HG03159 (cell line): ENCODE measurements around the gene GVQW3.
"Not testable (repeated sequence)": the region's sequence is repeated elsewhere in the genome, so short reads cannot be mapped to it uniquely, and the experiment has no call there.

ENCODE experiments used
- ATAC-seq: cut with Tn5 transposase; IDR thresholded peaks from one replicate; pipeline ENCODE4 v1.9.1; 2021; ENCODE audit warnings: mild to moderate bottlenecking, moderate library complexity; ENCODE audit not compliant: unreplicated experiment

GVQW3 gene

GRCh38 chr11:76385903-76386302 is 4.8 kb downstream of the GVQW3 start:
- no peak for ATAC-seq

DNA sequence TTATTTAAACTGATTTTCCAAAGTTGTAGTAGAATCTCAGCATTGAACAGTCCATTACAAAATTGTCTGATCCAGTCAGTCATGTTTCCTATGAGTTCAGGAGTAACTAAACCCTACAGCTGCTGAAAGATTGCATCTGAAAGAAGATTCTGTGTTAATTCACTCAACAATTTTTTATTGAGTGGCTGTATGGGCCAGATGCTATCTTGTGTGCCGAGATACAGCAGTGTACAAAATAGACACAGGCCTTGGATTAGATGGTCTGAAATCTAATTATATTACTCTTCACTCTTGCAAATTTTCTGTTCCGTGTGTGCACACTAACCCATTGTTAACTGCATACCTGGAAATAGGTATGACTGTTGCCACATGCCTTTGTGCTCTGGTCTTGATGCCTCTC is 7.3 kb downstream of the GVQW3 start:
- ATAC-seq: no peak

GRCh38 chr11:76391021-76391420 is 9.9 kb downstream of the GVQW3 start:
- ATAC-seq: no peak

DNA sequence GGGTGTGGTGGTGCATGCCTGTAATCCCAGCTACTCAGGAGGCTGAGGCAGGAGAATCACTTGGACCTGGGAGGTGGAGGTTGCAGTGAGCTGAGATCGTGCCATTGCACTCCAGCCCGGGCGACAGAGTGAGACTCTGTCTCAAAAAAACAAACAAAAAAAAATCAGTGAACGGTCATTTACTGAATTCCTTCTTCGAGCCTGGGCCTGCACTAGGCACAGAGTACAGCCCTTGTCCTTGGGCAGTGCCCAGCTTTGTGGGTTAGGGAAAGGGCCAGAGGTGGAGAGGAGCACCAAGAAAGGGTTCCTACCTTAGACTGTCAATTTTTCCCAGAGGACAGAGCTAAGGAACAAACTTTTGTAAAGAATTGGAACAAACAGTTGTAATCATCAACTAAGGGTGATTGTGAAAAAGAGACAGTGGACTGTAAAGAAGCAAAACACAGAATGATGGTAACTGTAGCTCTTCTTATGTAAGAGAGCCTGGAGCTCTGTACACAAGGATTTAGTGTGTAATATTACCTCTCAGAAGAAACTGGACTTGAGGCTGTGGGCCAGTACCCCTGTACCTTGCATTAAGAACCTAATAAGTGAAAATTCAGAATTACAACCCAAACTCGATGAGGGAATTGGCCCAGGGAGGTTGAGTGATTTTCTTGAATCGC is 10.8 kb downstream of the GVQW3 start:
- ATAC-seq: no peak

DNA sequence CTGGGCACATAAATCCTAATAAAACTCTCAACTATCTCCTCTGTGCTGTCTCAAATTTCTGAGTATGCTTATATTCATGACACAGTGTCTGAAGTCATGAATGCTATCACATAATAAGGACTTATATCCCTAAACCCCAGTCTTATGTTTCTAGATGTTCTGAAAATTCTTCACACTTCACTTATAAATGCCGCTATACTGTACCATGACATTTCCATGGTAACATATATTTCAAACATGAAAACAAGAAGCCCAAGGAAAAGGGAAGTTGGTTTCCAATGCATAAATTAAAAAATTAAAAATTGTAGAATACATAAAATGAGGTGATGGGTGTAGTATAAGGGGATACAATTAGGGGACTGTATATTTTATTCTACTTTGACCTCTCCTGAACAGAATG is 11.7 kb downstream of the GVQW3 start:
- ATAC-seq: no peak

- ATAC-seq: no peak
Measured at GRCh38 chr11:76394411-76394810, 13.3 kb downstream of the GVQW3 start.

GRCh38 chr11:76395296-76395695 is 14.2 kb downstream of the GVQW3 start:
- ATAC-seq: no peak

DNA sequence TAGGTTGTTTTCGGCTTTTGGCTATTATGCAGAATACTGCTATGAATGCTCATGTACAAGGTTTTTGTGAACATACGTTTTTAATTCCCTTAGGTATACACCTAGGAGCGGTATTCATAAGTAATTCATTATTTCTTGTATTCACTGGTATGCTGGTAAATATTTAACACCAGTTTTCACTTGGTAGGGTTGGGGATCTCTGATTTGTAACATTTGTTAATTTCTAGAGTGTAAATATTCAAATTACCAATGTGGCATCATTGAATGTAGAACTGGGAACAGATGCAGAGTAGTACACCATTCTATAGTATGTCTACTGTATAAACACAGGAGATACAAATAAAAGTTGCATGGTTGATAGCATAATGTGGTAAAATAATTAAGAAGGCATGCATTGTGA is 16.3 kb downstream of the GVQW3 start:
- ATAC-seq: peak; percentile 62

DNA sequence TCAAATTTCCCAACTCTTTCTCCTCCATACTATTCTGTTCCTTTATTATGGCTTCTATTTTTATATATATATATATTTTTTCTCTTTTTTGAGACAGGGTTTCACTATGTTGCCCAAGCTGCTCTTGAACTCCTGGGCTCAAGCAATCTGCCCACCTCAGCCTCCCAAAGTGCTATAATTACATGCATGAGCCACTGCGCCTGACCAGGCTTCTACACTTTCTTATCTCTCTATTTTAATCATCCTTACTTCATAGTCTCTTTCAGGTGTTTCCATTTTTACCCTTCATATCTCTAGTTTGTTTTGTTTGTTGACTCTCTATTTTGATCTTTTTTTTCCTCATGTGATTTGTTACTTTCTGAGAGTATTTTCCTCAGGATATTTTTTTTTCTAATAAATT is 19.8 kb downstream of the GVQW3 start:
- ATAC-seq: no peak

GRCh38 chr11:76401484-76401883 is 20.4 kb downstream of the GVQW3 start:
- ATAC-seq: not testable (repeated sequence)

GRCh38 chr11:76406359-76406758 is 25.2 kb downstream of the GVQW3 start:
- no peak for ATAC-seq

DNA sequence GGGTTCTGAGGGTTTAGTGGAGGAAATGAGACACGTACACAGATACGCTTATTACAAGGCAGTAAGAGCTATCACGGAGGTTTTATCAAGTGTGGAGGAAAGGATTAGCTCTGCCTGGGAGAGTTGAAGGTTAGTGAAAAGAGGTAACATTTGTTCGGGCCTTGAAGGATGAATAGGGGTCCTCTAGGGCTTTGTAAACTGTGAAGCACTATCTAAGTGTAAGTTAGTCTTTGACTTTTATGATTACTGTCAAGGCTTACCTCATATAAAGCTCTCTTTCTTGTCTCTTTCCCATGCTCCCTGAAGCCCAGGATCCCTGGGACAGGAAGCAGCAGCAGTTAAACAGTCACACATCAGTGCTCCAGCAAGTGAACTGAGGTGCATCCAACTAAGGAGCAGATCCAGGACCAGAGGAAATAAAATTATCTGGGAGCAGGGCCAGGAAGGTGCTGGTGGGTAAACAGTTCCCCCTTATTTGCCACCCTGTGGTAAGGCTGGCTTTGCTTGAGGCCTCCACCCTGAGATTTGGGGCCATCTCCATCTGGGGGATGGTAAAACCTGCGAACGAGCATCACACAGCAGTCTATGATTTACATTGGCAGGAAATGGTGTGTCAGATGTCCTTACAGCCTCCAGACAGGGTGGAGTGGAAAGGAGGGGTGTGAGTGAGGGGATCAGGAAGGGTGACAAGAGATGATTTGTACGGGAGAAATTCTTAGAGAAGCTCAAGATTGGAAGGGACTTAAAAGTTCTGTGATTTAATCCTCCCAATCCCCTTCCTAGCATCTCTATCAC is 27.2 kb downstream of the GVQW3 start:
- ATAC-seq: no peak

- no peak for ATAC-seq
Measured at GRCh38 chr11:76410851-76411357, 29.8 kb downstream of the GVQW3 start.

- ATAC-seq: no peak
Measured at GRCh38 chr11:76415073-76415472, 34.0 kb downstream of the GVQW3 start.

DNA sequence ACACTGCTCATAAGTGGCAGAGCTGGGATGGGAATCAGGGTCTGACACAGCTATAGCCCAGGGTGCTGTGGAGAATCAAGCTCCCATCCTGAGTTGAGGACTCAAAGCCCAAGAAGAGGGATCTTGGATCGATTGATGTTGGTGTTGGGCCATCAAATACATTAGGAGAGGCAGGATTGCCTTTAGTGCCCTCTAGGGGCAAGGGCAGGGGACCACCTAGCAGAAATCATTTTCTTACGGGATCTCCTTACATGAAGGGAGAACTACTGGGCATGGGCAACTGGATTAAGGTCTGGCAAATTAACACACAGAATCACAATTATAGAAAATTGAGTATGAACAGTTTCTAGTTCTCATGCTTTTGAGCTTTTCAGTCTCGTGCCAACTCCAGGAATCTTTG is 38.8 kb downstream of the GVQW3 start:
- no peak for ATAC-seq

DNA sequence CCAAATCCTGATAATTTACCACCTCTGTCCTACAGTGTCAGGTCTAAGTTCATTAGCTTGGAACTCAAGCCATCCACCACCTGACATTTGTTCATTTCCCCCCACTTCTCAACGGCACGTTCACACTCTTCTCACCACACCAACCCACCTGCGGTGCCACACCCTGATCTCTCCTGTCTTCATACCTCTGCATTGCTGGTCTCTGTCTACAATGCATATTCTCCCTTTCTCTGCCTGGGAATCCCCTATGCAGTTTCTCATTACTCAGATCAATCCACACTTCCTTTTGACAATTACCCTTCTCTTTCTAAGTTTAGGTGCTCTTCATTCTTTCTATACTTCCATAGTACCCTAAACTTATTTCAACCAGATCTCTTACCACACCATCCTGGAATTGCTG is 43.3 kb downstream of the GVQW3 start:
- no peak for ATAC-seq

DNA sequence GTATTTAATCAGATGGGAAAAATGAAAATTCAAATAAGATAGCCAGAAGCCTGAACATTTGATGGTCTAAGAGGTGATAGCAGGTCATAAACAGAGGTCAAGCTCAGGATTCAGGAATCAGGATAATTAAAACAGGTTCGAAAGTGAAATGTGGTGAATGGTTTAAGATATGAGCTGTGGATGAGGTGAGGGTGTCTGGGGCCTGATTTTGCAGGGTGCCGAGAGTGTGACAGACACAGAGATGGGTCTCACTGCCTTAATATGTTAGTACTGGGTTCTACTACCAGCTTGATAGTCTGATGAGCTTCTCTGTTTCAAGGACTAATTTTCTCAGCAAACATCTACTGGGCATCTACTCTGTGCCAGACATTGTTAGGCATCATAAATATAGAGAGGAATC is 43.8 kb downstream of the GVQW3 start:
- ATAC-seq: no peak

DNA sequence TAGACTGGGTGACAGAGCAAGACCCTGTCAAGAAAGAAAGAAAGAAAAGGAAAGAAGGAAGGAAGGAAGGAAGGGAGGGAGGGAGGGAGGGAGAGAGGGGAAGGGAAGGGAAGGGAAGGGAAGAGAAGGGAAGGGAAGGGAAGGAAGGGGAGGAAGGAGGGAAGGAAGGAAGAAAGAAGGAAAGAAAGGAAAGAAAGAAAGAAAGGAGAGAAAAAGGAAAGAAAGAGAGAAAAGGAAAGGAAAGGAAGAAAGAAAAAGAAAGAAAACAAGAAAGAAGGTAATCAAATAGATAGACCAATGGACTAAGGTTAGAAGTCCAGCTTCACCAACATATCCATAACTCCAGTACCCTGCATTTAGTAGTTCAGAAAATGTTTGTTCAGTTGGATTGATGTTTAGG is 45.5 kb downstream of the GVQW3 start:
- no peak for ATAC-seq

GRCh38 chr11:76436020-76436419 is 54.9 kb downstream of the GVQW3 start:
- ATAC-seq: no peak

DNA sequence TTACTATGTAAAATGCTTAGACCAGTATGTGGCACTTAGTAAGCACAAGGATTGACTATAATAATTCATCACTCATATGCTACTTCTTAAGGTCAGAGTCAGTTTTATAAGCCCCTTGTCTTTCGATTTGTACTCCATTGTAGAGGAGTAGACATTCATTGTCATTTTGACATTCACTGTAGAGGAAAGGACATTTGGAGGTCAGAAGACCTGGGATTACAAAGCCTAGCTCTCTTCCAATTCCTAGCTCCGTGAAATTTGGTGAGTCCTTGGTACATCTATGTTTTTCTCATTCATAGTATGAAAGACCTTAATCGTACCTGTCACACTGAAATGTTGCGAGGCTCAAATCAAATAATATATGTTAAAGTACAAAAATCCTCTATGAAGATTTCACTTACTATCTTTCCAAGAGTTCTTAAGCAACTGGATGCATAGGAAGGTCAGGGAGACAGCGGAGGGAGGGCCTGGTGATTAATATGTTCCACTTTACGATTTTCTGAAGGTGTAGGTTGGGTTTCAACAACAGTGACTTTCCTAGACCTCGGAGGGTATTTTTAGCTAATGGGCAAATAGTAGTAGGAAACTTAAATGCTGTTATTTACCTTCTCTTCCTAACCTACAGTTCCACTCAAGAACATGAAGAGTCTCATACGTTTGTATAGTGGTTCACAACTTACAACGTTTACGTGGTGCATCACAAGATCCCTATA is 62.3 kb downstream of the GVQW3 start:
- no peak for ATAC-seq

GRCh38 chr11:76444065-76444383 is 62.9 kb downstream of the GVQW3 start:
- no peak for ATAC-seq
